GM21786 (cell line): ENCODE measurements around the gene PKNOX2.

Experiments
- ATAC-seq: cut with Tn5 transposase; IDR thresholded peaks from one replicate; pipeline ENCODE4 v1.9.1; 2021; ENCODE audit not compliant: unreplicated experiment

The PKNOX2 gene

DNA sequence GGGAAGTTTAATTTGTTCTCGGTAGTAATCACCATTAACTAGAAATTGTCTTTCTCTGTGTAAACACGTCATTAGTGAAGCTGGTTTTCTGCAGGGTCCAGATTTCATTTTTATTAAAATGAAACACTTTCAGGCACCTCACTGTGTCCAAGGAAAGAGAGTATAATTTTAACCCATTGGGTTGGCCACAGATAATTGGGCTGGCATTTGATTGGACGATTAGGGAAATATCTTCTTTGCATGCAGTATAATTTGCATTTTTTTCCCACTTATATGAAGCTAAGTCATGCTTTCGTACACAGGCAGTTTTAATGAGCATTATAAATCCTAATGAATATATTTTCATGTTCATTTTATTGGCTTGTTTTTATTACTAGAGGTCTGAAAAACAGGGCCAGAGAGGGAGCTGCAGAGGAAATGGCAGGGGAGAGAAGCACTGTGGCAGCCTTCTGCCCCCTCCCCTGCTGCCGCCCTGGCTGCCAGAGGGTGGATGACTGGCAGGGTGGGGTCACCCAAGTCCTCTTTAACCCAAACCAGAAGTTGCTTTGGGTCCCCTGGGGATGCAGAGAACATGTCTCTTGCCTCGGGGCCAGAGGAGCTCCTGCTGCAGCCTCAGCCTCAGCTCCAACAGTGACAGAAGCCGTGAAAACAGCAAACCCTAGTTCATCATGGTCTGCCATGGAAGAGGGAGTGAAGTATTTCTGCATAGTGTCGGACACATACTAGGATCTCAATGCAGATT is 93.9 kb downstream of the PKNOX2 start:
- ATAC-seq: no peak

GRCh38 chr11:125261588-125261987 is 97.0 kb downstream of the PKNOX2 start:
- no peak for ATAC-seq

DNA sequence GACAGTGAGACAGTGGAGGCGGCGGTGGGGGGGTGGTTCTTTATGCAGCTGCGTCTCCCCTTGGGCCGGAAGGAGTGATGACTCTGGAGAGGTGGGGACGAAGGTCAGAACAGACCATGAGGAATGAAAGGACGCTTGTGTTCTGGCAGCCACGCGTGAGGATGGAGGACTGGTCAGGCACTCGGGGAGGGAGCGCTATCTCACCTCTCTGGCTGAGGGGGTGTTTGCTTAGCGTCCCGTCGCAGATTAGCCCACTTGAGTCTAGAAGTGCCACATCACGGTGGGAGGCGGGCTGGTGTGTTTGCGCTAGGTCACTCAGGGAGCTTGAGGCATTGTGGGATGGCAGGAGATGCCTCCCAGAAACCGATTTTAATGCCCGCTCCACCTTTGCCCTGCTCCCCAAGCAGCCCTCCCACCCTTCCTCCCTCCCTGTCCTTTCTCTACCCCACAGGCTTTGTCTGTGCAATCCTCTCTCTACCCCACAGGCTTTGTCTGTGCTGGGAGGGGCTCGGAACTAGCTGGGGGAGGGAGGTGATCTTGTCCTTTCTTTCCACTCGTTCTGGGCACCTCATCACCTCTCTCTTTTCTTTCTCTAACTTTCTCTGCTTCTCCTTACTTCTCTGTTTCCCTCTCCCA is 97.8 kb downstream of the PKNOX2 start:
- no peak for ATAC-seq

- ATAC-seq: no peak
These were observed 98.3 kb downstream of the PKNOX2 start for GRCh38 chr11:125262830-125263218.

GRCh38 chr11:125263268-125263790 is 98.8 kb downstream of the PKNOX2 start:
- no peak for ATAC-seq

- no peak for ATAC-seq
These were observed 99.8 kb downstream of the PKNOX2 start for GRCh38 chr11:125264100-125265022.

DNA sequence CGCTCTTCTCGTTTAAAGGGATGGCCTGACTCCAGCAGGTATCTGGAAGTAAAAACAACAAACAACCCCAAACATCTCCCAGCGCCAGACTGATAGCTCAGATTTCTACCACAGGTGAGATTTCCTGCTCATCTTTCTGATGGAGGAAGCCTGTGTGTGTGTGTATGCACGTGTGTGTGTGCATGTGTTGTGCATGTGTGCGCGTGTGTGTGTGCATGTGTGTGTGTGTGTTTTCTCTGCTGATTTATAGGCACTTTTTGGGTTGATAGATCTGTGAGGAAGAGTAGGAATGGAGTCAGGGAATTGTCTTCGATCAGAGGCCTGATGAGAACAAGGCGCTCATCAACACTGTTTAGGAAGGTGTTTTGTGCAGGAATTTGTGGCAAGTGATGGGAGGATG is 103.0 kb downstream of the PKNOX2 start:
- no peak for ATAC-seq

DNA sequence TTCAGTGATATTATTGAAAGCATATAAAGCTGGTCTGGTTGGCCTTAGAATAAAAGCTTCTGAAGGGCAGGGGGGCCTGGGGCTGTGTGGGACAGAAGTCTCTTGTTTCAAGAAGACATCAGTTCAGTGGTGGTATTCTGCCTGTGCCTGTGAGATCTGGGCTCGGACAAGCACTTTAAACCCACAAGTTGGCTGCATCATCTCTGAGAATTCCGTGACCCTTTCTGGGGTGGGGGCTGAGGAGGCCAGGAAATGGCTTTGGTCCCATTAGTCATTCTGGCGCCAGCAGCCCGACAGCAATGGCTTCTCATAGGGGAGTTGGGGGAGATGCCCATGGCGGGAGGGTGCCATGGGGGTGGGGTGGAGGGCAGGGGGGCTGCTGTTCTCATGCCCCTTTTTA is 104.1 kb downstream of the PKNOX2 start:
- no peak for ATAC-seq

- ATAC-seq: no peak
These were observed 105.6 kb downstream of the PKNOX2 start for GRCh38 chr11:125270106-125270505.

GRCh38 chr11:125270711-125271110 is 106.2 kb downstream of the PKNOX2 start:
- ATAC-seq: no peak

GRCh38 chr11:125271483-125272091 is 107.0 kb downstream of the PKNOX2 start:
- ATAC-seq: no peak

DNA sequence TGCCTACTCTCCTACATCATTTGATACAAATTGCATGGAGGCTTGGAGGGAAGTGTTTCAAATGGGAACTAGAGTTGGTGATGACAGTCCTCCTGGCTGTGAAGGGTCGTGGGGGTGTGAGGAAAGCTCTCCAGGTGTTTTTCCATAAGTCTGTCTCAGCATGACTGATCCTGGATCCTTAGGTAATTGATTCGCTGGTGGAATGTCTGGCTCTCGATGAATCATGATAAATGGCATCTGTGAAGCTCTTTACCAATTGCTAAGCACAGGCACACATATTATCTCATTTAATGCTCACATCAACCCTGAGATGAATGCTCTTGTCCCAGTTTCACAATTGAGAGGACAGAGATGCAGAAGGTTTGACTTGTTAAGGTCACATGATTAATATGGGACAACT is 107.5 kb downstream of the PKNOX2 start:
- ATAC-seq: no peak

- ATAC-seq: no peak
These were observed 108.3 kb downstream of the PKNOX2 start for GRCh38 chr11:125272821-125273220.

GRCh38 chr11:125273519-125274000 is 109.0 kb downstream of the PKNOX2 start:
- ATAC-seq: no peak

DNA sequence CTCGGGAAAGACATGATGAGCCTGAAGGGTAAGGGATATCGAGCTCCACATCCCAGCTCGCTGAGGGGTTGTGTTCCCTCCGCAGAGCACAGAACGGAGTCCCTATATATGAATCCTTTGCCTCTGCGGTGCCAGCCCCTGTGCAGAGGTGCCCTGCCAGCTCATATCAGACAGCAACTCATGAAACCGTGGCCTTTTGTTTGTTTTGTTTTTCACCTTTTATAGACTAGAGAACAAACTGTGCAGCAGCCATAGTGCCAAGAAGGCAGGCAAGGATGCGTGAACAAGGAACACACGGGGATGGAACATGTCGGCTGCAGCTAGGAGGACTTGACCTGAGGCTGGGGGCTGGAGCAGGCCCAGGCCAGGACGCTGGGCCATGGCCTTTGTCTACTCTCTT is 109.8 kb downstream of the PKNOX2 start:
- ATAC-seq: no peak

DNA sequence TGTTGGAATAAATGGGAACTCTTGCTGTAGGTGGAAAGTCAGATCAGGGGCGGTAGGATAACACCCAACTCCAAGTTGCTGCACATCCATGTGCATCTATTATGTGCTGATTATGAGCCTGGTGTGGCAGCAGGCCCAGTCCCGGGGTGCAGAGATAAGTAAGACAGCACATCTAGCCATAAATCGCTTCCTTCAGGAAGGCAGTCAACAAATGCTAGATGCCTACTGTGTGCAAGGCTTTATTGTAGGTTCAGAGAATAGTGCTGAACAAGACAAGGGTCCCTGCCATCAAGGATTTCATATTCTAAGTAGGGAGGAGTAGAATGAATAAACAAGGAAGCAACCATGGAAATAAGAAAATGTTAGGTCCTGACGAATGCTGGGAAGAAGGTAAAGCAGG is 110.2 kb downstream of the PKNOX2 start:
- no peak for ATAC-seq

DNA sequence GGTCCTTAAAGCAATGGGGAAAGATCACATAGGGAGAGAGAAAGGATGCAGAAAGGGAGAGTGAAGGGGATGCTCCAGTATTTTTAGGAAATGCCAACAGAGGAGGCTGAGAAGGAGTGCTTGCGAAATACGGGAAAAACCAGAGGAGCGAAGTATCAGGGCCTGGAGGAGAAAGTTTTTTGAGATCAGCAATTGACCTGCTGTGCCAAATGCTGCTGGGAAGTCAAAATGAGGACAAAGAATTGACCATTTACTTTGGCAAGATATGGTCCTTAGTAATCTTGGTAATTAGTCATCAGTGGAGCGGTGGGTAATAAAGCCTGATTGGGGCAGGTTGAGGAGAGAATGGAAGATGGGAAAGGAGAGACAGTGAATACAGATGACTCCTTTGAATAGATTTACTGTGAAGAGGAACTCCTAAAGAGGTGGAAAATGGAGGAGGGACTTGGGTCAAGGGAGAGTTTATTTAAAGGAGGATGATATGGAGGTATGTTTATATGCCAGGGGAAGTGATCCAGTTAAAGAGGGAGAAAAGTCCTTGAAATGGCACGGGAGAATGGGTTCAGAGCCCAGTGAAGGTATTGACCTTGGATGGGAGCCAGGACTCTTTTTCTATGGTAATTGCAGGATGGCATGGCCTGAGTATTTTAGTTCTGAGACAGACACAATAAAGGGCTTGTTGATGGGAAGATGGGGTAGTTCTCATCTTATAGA is 111.5 kb downstream of the PKNOX2 start:
- no peak for ATAC-seq

GRCh38 chr11:125276619-125276976 is 112.0 kb downstream of the PKNOX2 start:
- no peak for ATAC-seq

DNA sequence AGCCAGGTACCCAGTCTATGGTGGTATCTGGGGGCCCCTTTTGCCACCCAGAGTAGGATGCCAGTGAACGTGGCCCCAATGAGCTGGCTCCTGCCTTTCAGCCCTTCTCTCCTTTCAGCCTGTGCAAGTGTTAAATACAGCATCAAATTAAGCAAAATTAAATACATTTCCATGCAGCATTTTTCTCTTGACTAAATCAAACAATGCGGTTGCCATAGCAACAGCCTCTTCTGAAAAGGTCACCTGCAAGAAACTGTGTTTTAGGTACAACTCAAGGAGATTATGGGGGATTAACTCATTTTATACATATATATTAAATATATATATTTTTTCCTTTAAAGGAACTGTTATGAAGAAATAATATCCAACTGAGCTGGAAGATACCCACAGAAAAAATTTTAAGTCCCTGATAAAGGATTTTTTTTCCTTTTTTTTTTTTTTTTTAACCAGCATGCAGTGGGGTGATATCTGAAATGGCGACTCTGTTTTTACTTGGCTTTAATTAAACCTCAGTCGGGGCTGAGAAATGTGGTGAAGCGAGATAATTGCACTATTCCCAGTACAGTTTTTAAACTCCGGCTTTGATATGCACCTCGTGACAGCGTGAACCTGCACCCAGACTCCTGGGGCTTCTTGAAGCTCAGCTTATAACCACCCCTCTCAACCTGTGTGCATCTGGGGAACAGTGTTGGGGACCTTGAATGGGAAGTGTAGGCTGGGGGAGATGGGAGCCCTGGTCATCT is 115.3 kb downstream of the PKNOX2 start:
- ATAC-seq: no peak

DNA sequence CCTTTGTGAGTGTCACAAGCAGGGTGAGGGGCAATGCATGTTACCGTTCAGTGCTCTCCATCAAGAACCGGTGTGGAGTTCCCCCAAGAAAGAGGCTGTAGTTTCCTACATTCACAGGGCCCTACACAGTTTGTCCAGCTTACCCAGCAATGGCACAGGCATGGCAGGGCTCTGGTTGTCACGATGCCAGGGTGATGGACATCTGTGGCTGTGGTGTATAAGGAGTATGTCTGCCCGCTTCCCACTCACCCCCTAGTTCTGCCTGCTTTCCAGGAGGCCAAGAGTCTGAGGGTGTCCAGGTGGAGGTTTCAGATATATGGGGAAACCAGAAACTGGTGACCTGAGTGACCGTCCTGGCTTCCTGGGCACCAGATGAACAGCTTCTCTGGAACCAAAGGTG is 116.1 kb downstream of the PKNOX2 start:
- no peak for ATAC-seq
